ENCODE data around the gene EXT2. TPM values are rescaled to one million over a fixed set of nuclear protein-coding genes. Genes with fewer than 3 reads are reported as not detected.

The EXT2 gene
- total and polyA plus RNA-seq, 4 donors: 18.0 to 95.3 (median 45.9) TPM

- H3K9me3 ChIP-seq (ENCODE audit: control insufficient read depth in 4 of 4, insufficient read depth in 3 of 4, low read length in 3 of 4): no peaks in the 10 kb centered on the region
- WGBS, 2 donors: 89 to 100% methylated on average over 1 of the region's 1 CpG
- no peak overlapping the region for H3K27ac ChIP-seq (ENCODE audit: low read depth in 1 of 2, low read length in 1 of 2)
- no peak overlapping the region for H3K9ac ChIP-seq (ENCODE audit: insufficient read depth in 1 of 2, low read length in 2 of 2)
- H3K27me3 ChIP-seq (ENCODE audit: control insufficient read depth in 3 of 3, insufficient read depth in 3 of 3, low read length in 2 of 3): no peaks in the 10 kb centered on the region
- H3K4me1 ChIP-seq (ENCODE audit: control insufficient read depth in 5 of 5, insufficient read depth in 5 of 5, low read length in 5 of 5): peaks cover 0 to 2% (median 0%) of the 10 kb centered on the region in 5 donors
- H3K4me3 ChIP-seq: no peak overlapping the region
- peak; percentile 40 to 76 (median 73) for DNase-seq
- no peak for ATAC-seq (ENCODE audit: insufficient read depth, low FRiP score)
- TF ChIP-seq CTCF (IDR thresholded peaks at IDR 0.05; ENCODE audit: control extremely low read depth, extremely low read depth): peak; percentile 2
- H3K36me3 ChIP-seq (ENCODE audit: control insufficient read depth in 4 of 4, insufficient read depth in 4 of 4, low read length in 4 of 4): peaks cover 8 to 32% (median 18%) of the 10 kb centered on the region in 4 donors
These were observed 38.0 kb downstream of the EXT2 start for GRCh38 chr11:44133335-44133946.

GRCh38 chr11:44134625-44135024 is 39.1 kb downstream of the EXT2 start:
- no peaks in the 10 kb centered on the region for H3K9me3 ChIP-seq (ENCODE audit: control insufficient read depth in 4 of 4, insufficient read depth in 3 of 4, low read length in 3 of 4)
- H3K4me1 ChIP-seq (ENCODE audit: control insufficient read depth in 5 of 5, insufficient read depth in 5 of 5, low read length in 5 of 5): peaks cover 0 to 6% (median 4%) of the 10 kb centered on the region in 5 donors
- WGBS, 2 donors: 73 to 84% methylated on average over 1 of the region's 1 CpG
- H3K4me3 ChIP-seq: no peak overlapping the region
- no peak for DNase-seq
- H3K36me3 ChIP-seq (ENCODE audit: control insufficient read depth in 4 of 4, insufficient read depth in 4 of 4, low read length in 4 of 4): peaks cover 8 to 21% (median 15%) of the 10 kb centered on the region in 4 donors
- ATAC-seq (ENCODE audit: insufficient read depth, low FRiP score): no peak
- no peak for TF ChIP-seq CTCF (IDR thresholded peaks at IDR 0.05; ENCODE audit: control extremely low read depth, extremely low read depth)
- no peak overlapping the region for H3K9ac ChIP-seq (ENCODE audit: insufficient read depth in 1 of 2, low read length in 2 of 2)
- H3K27ac ChIP-seq (ENCODE audit: low read depth in 1 of 2, low read length in 1 of 2): no peak overlapping the region
- H3K27me3 ChIP-seq (ENCODE audit: control insufficient read depth in 3 of 3, insufficient read depth in 3 of 3, low read length in 2 of 3): no peaks in the 10 kb centered on the region

GRCh38 chr11:44136176-44136945 is 40.9 kb downstream of the EXT2 start:
- no peak for DNase-seq
- WGBS, 2 donors: 80 to 86% methylated on average over 3 of the region's 3 CpGs

More at GRCh38 chr11:44136176-44136945, 40.9 kb downstream of the EXT2 start:
- Histone ChIP-seq H3K27me3 (ENCODE audit: control insufficient read depth in 3 of 3, insufficient read depth in 3 of 3, low read length in 2 of 3) (no peaks in the 10 kb centered on the region), H3K36me3 (ENCODE audit: control insufficient read depth in 4 of 4, insufficient read depth in 4 of 4, low read length in 4 of 4) (peaks cover 0 to 10% (median 5%) of the 10 kb centered on the region in 4 donors), H3K4me3 (no peak overlapping the region), H3K27ac (ENCODE audit: low read depth in 1 of 2, low read length in 1 of 2) (no peak overlapping the region), H3K4me1 (ENCODE audit: control insufficient read depth in 5 of 5, insufficient read depth in 5 of 5, low read length in 5 of 5) (peaks cover 0 to 15% (median 12%) of the 10 kb centered on the region in 5 donors), H3K9ac (ENCODE audit: insufficient read depth in 1 of 2, low read length in 2 of 2) (no peak overlapping the region), H3K9me3 (ENCODE audit: control insufficient read depth in 4 of 4, insufficient read depth in 3 of 4, low read length in 3 of 4) (no peaks in the 10 kb centered on the region)
- no peak for ATAC-seq (ENCODE audit: insufficient read depth, low FRiP score)
- no peak for TF ChIP-seq CTCF (IDR thresholded peaks at IDR 0.05; ENCODE audit: control extremely low read depth, extremely low read depth)
